Temporal lobe (tissue), 2 donors: ENCODE results near the gene YES1. TPM values are rescaled to one million over a fixed set of nuclear protein-coding genes. Genes with fewer than 3 reads are reported as not detected.

ENCODE experiments used
- small RNA-seq: library from RNA; depleted of rRNA; stranded (forward); fragments of <200 nt; gene quantifications from one replicate; pipeline ENCODE3, GENCODE V24; 2014; ENCODE audit warnings: low replicate concordance
- total RNA-seq: library from RNA; depleted of rRNA; stranded (reverse); fragments of >200 nt; gene quantifications from one replicate; pipeline ENCODE4 v1.2.3, GENCODE V29; 2014

Gene YES1
- total RNA-seq, 1 donor from 2014 or later = 48.7 TPM

Small RNAs within 50 kb of the gene (small RNA-seq; reads per million reads assigned to genes)
- gene BOLA2P1 = not detected
- not detected for gene RNU1-109P

Other genes starting within 250 kb of the YES1 start
- not detected for gene CETN1, start 231.9 kb downstream of the YES1 start, total RNA-seq
- gene CLUL1, start 215.3 kb downstream of the YES1 start, total RNA-seq = 0.49 TPM
- 5.2 TPM for gene TYMS, start 154.6 kb downstream of the YES1 start, total RNA-seq
- gene ENOSF1, start 99.6 kb downstream of the YES1 start, total RNA-seq = 4.7 TPM
- 4.4 TPM for gene ADCYAP1, start 92.6 kb upstream of the YES1 start, total RNA-seq